CD4-positive, alpha-beta T cell treated with Interferon gamma for 1 hour (primary cell): ENCODE results near the gene PICK1.
A peak's percentile ranks its signal among the peaks of the same experiment; 100 is the strongest.

ENCODE experiments used
- DNase-seq: peaks from one replicate; pipeline ENCODE4 v3.0.0-alpha.2; 2020

The PICK1 gene

DNA sequence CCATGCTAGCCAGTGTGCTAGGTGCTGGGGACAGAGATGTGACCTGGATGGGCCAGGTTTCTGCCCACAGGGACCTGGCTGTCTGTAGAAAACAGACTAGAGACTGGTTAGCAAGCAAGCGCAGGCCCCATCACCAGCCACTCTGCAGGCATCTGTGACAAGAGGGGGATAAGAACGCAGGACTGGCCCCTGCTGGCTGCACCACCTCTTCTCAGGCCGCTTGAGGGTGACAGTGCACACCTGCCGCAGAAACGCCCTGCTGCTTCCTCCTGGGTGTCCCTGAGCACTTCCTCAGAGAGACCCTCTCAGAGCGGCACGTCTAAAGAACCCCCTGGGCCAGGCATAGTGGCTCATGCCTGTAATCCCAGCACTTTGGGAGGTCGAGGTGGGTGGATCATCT is 5.9 kb upstream of the PICK1 start:
- no peak for DNase-seq

GRCh38 chr22:38051900-38052862 is 5.0 kb upstream of the PICK1 start:
- peak; percentile 81 for DNase-seq

DNA sequence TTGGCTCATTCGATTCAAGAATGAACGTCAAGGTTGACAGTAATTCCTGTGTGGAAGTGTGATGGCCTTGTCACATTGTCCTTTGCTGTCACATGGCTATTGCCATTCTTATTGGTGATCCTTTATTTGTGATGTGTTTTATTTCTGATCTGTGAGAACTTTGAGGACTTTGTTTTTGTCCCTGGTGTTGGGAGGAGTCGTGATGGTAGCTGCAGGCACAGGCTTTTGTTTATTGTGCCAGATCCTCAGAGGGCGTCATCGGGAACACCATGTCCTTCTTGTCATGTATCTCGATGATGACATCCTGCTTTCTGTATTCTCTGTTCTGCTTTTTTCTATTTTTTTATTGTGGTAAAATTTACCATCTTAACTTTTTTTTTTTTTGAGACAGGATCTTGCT is 5.6 kb downstream of the PICK1 start:
- no peak for DNase-seq

- DNase-seq: no peak
Measured at GRCh38 chr22:38065539-38065938, 8.3 kb downstream of the PICK1 start.

GRCh38 chr22:38066381-38067027 is 9.3 kb downstream of the PICK1 start:
- DNase-seq: no peak

GRCh38 chr22:38067028-38067415 is 9.8 kb downstream of the PICK1 start:
- no peak for DNase-seq

GRCh38 chr22:38067761-38068360 is 10.7 kb downstream of the PICK1 start:
- DNase-seq: no peak

DNA sequence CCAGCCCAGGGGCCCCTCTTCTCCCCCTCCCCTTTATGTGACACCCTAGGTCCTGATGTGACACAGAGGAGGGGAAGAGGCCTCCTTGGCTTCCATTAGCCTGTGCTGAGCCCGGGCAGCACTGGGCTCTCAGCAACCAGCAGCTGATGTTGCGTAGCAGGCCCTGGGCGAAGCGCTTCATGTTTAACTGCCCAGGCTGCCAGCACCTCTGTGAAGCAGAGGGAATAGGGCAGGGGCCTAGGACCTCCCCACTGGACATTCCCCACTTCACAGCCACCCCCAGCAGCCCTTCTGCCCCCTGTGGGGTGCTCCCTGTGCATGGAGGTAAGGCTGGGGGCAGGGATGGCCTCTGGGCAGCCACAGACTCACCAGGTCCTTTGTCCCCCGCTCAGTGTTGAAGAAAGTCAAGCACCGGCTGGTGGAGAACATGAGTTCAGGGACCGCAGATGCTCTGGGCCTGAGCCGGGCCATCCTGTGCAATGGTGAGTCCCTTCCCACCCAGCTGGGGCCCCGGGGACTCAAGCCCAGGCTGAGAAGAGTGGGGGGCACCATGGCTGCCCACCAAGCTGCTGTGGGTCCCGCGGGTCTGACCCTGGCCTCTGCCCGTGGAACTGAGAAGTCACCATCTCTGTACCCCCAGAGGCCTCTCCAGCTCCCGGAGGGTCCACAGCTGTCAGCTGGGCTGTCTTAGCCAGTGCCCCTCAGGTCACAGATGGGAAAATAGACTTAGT is 11.6 kb downstream of the PICK1 start:
- DNase-seq: no peak

- DNase-seq: no peak
Measured at GRCh38 chr22:38069372-38070249, 12.4 kb downstream of the PICK1 start.

DNA sequence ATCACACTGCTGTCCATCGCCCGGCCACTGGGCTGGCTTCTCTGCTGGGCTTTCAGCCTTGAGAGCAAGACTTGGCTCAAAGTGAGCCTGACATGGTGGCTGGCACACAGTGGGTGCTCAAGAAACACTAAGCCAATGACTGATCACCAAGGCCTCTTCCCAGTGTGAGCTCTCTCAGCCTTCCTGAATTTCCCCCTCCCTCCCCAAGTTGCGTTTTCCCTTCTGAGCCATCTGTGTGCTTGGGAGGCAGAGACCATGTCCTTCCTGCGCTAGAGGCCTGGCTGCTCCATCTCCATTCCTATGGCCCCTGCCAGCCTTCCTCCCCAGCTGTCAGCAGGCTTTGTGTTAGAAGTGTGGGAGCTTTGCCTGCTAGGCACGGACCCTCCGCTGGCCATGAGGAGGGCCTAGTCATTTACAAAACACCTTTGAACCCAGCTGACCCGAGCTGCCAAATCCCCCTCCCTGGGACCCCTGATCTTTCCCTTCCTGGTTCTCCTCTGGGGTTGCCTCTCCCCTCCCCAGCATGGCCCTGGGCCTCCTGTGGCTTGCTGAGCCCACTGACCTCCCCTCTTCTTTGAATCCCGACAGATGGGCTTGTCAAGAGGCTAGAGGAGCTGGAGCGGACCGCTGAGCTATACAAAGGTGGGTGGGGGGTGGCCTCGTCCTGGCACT is 13.2 kb downstream of the PICK1 start:
- DNase-seq: no peak

GRCh38 chr22:38071421-38072321 is 14.5 kb downstream of the PICK1 start:
- no peak for DNase-seq

GRCh38 chr22:38072322-38073149 is 15.3 kb downstream of the PICK1 start:
- no peak for DNase-seq

- DNase-seq: no peak
Measured at GRCh38 chr22:38073150-38074130, 16.2 kb downstream of the PICK1 start.

DNA sequence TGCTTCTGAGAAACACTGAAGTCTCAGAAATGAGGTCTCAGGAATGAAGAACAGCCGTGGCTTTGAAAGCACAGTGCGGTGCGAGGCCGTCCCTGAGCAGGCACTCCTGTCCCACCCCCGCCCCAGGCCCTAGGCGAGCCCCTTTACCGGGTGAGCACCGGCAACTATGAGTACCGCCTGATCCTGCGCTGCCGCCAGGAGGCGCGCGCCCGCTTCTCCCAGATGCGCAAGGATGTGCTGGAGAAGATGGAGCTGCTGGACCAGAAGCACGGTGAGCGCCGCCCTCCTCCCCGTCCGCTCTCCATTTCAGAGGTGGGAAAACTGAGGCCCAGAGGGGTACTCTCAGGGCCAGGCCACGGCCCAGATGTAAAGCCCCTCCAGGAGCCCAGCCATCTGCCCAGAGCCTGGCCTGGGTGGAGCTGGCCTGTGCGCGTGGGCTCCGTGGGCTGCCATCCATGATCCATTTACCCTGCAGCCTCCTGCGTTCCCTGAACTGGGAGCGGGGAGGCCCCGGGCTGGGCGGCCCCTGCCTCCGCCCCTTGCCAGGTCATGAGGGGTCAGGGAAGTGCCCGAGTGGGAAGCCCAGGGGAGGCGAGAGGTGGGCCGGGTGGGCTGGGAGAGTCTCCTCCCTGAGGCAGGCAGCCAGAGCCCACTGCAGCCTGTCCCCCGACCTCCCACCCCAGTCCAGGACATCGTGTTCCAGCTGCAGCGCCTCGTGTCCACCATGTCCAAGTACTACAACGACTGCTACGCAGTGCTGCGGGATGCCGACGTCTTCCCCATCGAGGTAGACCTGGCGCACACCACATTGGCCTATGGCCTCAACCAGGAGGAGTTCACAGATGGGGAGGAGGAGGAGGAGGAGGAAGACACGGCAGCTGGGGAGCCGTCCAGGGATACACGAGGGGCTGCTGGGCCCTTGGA is 17.2 kb downstream of the PICK1 start:
- DNase-seq: no peak

DNA sequence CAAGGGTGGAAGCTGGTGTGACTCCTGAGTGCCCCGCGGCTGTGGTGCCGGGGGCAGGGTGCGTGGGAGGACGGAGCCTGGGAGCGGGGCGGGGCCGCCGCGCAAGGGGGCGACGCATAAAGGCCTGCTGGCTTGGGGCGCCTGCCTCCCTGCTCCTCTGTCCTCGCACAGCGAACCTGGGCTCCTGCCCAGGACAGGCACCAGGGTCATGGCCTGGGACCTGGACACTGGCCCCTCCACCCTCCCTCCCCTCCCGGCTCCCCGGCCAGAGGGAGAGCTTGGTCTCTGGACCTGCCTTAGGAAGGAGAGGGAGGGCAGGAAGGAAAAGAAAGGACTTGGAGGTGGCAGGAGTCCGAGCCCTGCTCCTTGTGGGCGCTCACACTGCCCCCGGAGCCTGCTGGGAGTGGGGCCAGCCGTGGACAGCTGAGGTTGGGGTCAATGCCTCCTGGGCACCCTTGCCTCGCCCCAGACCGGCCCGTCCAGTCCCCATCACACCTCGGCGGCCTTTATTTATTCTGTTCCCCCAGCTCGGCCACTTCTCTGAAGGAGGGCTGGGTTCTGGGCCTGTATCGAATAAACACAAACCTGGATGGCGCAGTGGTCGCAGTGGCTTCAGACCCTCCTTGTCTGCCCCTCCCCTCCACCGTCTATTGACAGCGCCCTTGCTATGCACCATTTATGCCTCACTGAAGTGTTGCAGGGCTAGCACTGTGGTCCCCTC is 18.1 kb downstream of the PICK1 start:
- no peak for DNase-seq

- no peak for DNase-seq
Measured at GRCh38 chr22:38075961-38076360, 18.8 kb downstream of the PICK1 start.
